Measurements from ENCODE around the gene DPM1.
"Not testable (repeated sequence)": the region's sequence is repeated elsewhere in the genome, so short reads cannot be mapped to it uniquely, and the experiment has no call there.

DPM1 gene

DNA sequence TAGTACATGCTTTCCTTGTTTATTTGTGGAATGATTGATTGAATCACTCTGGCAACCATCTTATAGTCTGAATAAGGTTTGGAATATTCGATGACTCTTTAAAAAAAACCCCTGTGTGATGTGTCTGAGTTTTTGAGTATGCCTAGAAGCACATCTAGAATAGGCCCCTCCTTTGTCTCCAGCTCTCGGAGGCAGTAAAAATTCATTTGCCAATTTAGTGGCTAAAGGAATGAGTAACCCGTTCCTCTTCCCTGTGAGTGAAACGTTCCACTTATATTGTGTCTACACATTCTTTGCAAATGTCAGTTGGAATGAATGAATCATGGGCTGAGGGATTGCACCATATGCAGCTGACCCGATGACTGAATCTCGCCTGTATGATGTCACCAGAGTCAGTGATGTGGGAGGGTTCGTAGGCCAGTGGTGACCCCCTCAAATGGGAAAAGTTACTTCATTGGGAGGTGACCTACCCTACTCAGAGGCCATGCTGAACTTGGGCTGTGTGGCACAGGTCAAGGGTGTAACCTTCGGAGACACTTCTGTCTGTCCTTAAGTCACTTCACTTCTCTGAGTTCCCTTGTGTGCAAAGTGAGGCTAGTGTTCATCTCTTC, 21.8 kb upstream of the DPM1 start:
- DNase-seq (ENCODE audit: low read depth in 3 of 3, low spot score in 1 of 3) = no peak

GRCh38 chr20:50978533-50978932, 20.2 kb upstream of the DPM1 start:
- DNase-seq (ENCODE audit: low read depth in 3 of 3, low spot score in 1 of 3) = not testable (repeated sequence)

DNA sequence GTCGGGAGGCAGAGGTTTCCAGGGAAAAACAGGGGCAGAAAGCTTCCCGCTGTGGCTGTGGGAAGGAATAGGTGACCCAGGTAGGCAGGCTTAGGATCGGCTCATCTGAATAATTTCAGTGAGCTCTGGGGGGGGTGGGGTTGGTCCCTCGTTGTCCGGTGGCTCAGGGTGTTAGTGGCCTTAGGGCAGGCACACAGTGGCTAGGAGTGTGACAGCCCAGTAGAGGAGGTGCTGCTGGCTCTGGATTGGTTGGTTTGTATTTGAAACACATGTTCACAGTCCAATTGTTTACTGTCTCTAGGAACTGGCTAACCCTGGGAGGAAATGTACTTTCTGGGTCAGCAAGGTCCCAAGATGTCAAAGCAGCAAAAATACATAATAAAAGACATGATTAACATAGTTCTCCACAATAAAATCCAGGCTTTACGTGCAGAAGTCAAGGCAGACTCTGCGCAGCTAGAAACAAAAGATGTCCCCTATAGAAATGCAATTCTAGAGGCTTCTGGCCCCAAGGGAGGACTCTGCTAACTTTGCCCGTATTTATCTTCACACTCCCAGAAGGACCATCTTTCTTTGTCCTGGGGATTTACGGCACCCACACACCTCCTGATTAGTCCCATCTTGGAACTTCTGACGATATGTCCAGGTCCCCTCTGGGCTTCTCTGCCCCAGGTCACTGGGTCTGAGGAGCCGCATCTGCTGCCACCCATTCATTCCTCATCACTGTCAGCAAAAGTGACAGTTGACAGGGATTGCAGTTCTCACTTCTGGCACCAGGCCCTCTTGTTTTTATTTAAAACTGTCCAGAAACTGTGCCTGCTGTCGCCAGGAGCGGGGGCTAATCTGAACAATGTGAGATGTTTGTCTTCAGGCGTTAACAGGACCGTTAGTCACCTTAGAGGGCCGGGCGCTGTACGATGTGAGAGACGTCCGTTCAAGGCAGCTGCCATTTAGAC, 19.0 kb upstream of the DPM1 start:
- DNase-seq (ENCODE audit: low read depth in 3 of 3, low spot score in 1 of 3) = no peak

GRCh38 chr20:50975701-50976330, 17.5 kb upstream of the DPM1 start:
- no peak for DNase-seq (ENCODE audit: low read depth in 3 of 3, low spot score in 1 of 3)

DNA sequence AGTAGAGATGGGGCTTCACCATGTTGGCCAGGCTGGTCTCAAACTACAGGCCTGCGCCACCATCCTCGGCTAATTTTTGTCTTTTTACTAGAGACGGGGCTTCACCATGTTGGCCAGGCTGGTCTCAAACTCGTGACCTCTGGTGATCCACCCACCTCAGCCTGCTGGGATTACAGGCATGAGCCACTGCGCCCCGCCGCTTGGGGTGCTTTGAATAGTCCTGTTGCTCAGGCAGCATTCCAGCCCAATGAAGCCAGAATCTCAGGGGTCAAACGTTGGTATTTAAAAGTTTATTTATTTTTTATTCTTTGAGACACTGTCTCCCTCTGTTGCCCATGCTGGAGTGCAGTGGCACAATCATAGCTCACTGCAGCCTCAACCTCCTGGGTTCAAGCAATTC, 11.6 kb upstream of the DPM1 start:
- DNase-seq (ENCODE audit: low read depth in 3 of 3, low spot score in 1 of 3) = no peak

- DNase-seq (ENCODE audit: low read depth in 3 of 3, low spot score in 1 of 3) = no peak
Measured at GRCh38 chr20:50969435-50969834, 11.1 kb upstream of the DPM1 start.

- DNase-seq (ENCODE audit: low read depth in 3 of 3, low spot score in 1 of 3) = no peak
Measured at GRCh38 chr20:50968289-50968688, 10.0 kb upstream of the DPM1 start.

GRCh38 chr20:50967586-50967985, 9.3 kb upstream of the DPM1 start:
- no peak for DNase-seq (ENCODE audit: low read depth in 3 of 3, low spot score in 1 of 3)

- no peak for DNase-seq (ENCODE audit: low read depth in 3 of 3, low spot score in 1 of 3)
Measured at GRCh38 chr20:50959543-50960126, 1.3 kb upstream of the DPM1 start.

GRCh38 chr20:50958615-50959542, 547 bp upstream of the DPM1 start, which contains the start of gene MOCS3:
TSS of gene MOCS3 (plus strand) at chr20:50958818. CDS start at chr20:50958843, 25 bp downstream.
- peak in 2 of 3 donors; percentile 57 to 61 for DNase-seq (ENCODE audit: low read depth in 3 of 3, low spot score in 1 of 3)

- DNase-seq (ENCODE audit: low read depth in 3 of 3, low spot score in 1 of 3) = no peak
Measured at GRCh38 chr20:50957276-50957675, 1.1 kb downstream of the DPM1 start.

DNA sequence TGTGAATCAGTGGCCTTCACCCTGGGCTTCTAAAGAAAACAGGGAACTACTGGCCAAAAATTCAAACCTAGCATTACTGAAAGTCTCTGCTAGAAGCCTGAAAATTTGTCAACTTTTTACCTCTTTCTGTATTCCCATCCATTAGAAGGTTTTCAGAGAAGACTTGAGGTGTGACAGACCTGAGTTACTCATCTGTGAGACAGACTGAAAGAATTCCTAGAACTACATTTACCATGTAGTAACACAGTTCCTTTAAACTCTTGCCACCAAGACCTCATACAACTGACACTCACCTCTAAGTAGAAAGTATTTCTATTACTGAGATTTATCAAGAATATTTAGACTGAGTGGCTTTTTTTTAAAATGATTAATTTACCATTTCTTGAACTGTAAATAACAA, 4.5 kb downstream of the DPM1 start:
- DNase-seq (ENCODE audit: low read depth in 3 of 3, low spot score in 1 of 3) = no peak

DNA sequence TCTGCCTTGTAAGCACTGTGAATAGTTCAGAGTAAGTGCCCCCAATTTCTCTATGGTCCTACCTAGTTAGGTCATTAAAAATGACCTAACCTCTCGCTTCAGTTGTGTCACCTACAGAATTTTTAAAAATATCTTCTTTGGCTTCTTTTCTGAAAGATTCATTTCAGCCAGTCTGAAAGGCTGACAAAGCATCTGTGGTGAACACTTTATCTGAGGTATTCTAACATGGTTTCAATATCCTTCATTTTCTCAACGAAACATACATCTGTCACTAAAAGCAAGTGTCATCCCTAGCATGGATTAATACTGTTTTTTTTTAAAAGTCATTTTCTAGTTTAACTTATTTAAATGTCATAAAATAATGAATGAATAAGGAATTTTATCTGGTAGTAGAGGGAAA, 5.1 kb downstream of the DPM1 start:
- no peak for DNase-seq (ENCODE audit: low read depth in 3 of 3, low spot score in 1 of 3)

- DNase-seq (ENCODE audit: low read depth in 3 of 3, low spot score in 1 of 3) = no peak
Measured at GRCh38 chr20:50948132-50948785, 10.1 kb downstream of the DPM1 start.

GRCh38 chr20:50943069-50943468, 15.3 kb downstream of the DPM1 start:
- no peak for DNase-seq (ENCODE audit: low read depth in 3 of 3, low spot score in 1 of 3)

DNA sequence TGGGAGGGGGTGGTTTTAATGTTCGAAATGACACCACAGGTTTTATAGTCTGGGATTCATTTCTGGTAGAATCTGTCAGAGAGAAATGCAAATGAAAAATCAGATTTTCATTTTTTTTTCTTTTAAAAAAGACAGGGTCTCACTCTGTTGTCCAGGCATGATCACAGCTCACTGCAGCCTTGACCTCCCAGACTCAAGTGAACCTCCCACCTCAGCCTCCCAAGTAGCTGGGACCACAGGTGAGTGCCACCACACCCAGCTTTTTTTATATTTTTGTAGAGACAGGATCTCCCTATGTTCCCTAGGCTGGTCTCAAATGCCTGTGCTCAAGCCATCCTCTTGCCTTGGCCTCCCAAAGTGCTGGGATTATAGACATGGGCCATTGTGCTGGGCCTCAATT, 24.7 kb downstream of the DPM1 start:
- no peak for DNase-seq (ENCODE audit: low read depth in 3 of 3, low spot score in 1 of 3)

DNA sequence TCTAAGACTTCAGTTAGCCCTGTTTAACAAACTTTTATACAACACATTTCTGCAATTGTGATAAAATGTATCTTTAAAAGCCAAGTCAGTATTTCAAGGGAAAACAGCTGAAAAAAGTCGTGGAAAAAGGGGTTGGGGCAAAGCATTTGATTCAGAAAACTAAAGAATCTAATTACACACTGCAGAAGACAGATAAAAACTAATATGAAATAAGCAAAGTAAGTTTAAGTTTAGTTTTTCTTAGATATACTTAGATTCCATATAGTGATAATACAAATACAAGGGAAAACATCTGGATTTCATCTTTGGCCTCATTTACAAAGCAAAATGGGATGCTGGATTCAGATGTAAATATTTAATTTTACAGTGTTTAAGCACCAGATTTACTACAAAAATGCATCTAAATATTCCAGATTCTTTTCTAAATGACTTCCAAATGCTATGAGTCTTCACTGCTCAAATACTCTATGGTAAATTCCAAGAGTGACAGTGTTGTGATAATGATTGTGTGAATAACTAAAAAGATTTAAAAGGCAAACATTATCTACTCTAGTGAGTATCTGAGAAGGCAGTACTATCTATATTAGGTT, 25.5 kb downstream of the DPM1 start:
- DNase-seq (ENCODE audit: low read depth in 3 of 3, low spot score in 1 of 3) = no peak

DNA sequence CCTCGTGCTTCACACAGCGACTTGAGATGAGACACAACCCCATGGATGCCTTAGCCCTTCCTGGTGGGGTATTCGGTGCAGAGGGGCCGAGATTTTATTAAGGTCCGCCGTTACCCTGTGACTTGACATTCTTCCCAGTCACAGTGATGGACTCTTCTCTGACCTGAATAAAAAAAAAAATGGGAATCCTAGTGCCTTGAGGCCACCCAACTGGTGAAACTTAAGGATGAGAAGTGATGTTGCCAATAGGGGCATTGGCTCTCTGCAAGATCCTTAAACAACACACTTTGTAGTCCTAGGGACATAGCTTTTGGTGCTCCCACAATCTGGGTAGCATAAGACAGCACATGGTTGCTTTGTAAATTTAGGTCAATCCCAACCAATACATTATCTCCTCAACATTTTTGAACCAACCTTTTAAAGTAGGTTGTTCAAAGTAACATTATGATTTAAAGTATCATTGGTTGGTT, 26.3 kb downstream of the DPM1 start:
- no peak for DNase-seq (ENCODE audit: low read depth in 3 of 3, low spot score in 1 of 3)

DNA sequence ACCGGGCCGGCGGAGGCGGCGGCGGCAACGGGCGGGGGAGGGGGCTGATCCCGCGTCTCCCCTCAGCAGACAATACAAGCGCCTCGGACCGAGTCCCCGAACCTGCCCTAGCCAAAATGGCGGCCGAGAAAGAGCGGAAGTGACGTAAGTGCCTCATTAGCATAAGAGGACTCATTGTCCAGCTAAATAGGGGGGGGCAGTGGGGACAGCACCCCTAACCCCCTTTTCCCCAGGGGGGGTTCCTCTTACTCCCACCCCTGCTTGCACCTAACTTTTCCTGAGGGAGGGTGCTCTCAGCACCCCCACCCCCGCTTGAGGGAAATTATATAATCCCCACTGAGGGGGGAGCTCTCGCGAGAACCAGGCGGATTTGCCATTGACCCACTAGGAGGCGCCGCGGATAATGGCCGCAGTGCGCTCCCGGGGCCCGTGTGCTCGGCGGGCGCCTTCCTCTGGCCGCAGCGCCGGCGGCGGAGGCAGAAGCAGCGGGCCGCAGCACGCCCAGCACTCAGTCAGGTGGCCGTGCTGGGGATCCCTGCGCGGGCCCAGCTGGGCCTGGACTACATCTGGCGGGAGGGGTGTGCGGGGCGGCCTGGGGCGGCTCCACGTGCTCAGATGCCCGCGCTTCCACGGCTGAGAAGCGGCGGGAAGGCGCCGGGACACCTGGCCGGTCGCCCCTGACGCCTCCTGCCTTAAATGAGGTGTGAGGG, 26.9 kb downstream of the DPM1 start, which contains the start of gene ADNP:
ADNP (minus strand) TSS at position 132 of the 710 bp plus-strand sequence. CDS start 27,441 bp downstream, outside the sequence.
- DNase-seq (ENCODE audit: low read depth in 3 of 3, low spot score in 1 of 3) = peak; percentile 72 to 77 (median 77)
